Mesothelial cell of epicardium (in vitro differentiated cells): ENCODE results near the gene PML. TPM values are rescaled to one million over a fixed set of nuclear protein-coding genes. Genes with fewer than 3 reads are reported as not detected.

Source experiments
- DNase-seq, 2 experiments: peaks; one replicate each; pipeline ENCODE4 v3.0.0; 2021; ENCODE audit warnings: low spot score in 2 of 2; ENCODE audit not compliant: unreplicated experiment in 2 of 2
- H3K27ac Mint-ChIP-seq: 2 replicates; pipeline ENCODE4 v1.8.0; 2021; ENCODE audit warnings: mixed read lengths
- H3K27me3 Mint-ChIP-seq: 2 replicates; pipeline ENCODE4 v1.8.0; 2021; ENCODE audit warnings: low read depth, mixed read lengths
- H3K36me3 Mint-ChIP-seq: 2 replicates; pipeline ENCODE4 v1.8.0; 2021; ENCODE audit warnings: mixed read lengths
- H3K4me1 Mint-ChIP-seq: 2 replicates; pipeline ENCODE4 v1.8.0; 2021; ENCODE audit warnings: mixed read lengths
- H3K4me3 Mint-ChIP-seq: 2 replicates; pipeline ENCODE4 v1.8.0; 2021; ENCODE audit warnings: mild to moderate bottlenecking, moderate library complexity, mixed read lengths
- H3K9me3 Mint-ChIP-seq: 2 replicates; pipeline ENCODE4 v1.8.0; 2021; ENCODE audit warnings: mixed read lengths
- CTCF ChIP-seq: fragments of 200-600 bp; sonication (generic); IDR thresholded peaks from one replicate; pipeline ENCODE4 v1.5.0; 2021; ENCODE audit warnings: antibody characterized with exemption; ENCODE audit not compliant: unreplicated experiment
- total RNA-seq: library from RNA; stranded (reverse); gene quantifications from 3 replicates; pipeline ENCODE4 v1.2.1, GENCODE V29; 2021

PML gene
- total RNA-seq, 1 donor from 2014 or later = 43.6 TPM

- no peaks in the 10 kb centered on the region for H3K27me3 Mint-ChIP-seq
- H3K9me3 Mint-ChIP-seq = no peaks in the 10 kb centered on the region
- no peaks in the 10 kb centered on the region for H3K36me3 Mint-ChIP-seq
- peaks cover 4% of the 10 kb centered on the region for H3K4me1 Mint-ChIP-seq
- no peak for DNase-seq
- H3K27ac Mint-ChIP-seq = no peak overlapping the region
- no peak overlapping the region for H3K4me3 Mint-ChIP-seq
- no peak for TF ChIP-seq CTCF
These were observed 47.4 kb downstream of the PML start for GRCh38 chr15:74041777-74042435.

GRCh38 chr15:74042603-74043424, 48.3 kb downstream of the PML start:
- Mint-ChIP-seq H3K9me3 (no peaks in the 10 kb centered on the region), H3K27me3 (no peaks in the 10 kb centered on the region), H3K27ac (no peak overlapping the region), H3K4me1 (peaks cover 4% of the 10 kb centered on the region), H3K36me3 (no peaks in the 10 kb centered on the region), H3K4me3 (no peak overlapping the region)
- no peak for TF ChIP-seq CTCF
- no peak for DNase-seq

GRCh38 chr15:74043425-74044266, 49.1 kb downstream of the PML start:
- H3K4me3 Mint-ChIP-seq = no peak overlapping the region
- no peak for DNase-seq
- no peaks in the 10 kb centered on the region for H3K27me3 Mint-ChIP-seq
- TF ChIP-seq CTCF = no peak
- H3K9me3 Mint-ChIP-seq = no peaks in the 10 kb centered on the region
- no peaks in the 10 kb centered on the region for H3K36me3 Mint-ChIP-seq
- H3K27ac Mint-ChIP-seq = no peak overlapping the region
- H3K4me1 Mint-ChIP-seq = peaks cover 7% of the 10 kb centered on the region

GRCh38 chr15:74044267-74045110, 50.0 kb downstream of the PML start:
- Mint-ChIP-seq H3K27me3 (no peaks in the 10 kb centered on the region), H3K27ac (no peak overlapping the region), H3K36me3 (no peaks in the 10 kb centered on the region), H3K4me1 (peaks cover 4% of the 10 kb centered on the region), H3K9me3 (no peaks in the 10 kb centered on the region), H3K4me3 (no peak overlapping the region)
- no peak for DNase-seq
- TF ChIP-seq CTCF = no peak

- DNase-seq = no peak
- no peaks in the 10 kb centered on the region for H3K9me3 Mint-ChIP-seq
- no peak overlapping the region for H3K27ac Mint-ChIP-seq
- H3K4me3 Mint-ChIP-seq = no peak overlapping the region
- no peaks in the 10 kb centered on the region for H3K27me3 Mint-ChIP-seq
- no peaks in the 10 kb centered on the region for H3K36me3 Mint-ChIP-seq
- TF ChIP-seq CTCF = no peak
- peaks cover 4% of the 10 kb centered on the region for H3K4me1 Mint-ChIP-seq
These were observed 50.7 kb downstream of the PML start for GRCh38 chr15:74045184-74045583.
